ENCODE measurements around the gene SPNS2.
A peak's percentile ranks its signal among the peaks of the same experiment; 100 is the strongest.

SPNS2 gene

GRCh38 chr17:4553669-4554068 is 55.0 kb downstream of the SPNS2 start (continued):
- TF ChIP-seq CSRNP3 (CRISPR knock-in tag; IDR thresholded peaks at IDR 0.05) (no peak), ARNTL (CRISPR knock-in tag; IDR thresholded peaks at IDR 0.05; ENCODE audit: borderline replicate concordance, low read depth) (no peak), ZNF8 (CRISPR knock-in tag; IDR thresholded peaks at IDR 0.05) (no peak), RARB (CRISPR knock-in tag; IDR thresholded peaks at IDR 0.05) (no peak), SNAI2 (CRISPR knock-in tag; IDR thresholded peaks at IDR 0.05) (no peak)

- TF ChIP-seq CSDC2 (CRISPR knock-in tag; IDR thresholded peaks at IDR 0.05) (no peak), ZC3H10 (CRISPR knock-in tag; IDR thresholded peaks at IDR 0.05) (no peak), ARNTL (CRISPR knock-in tag; IDR thresholded peaks at IDR 0.05; ENCODE audit: borderline replicate concordance, low read depth) (no peak), TSHZ2 (CRISPR knock-in tag; IDR thresholded peaks at IDR 0.05) (no peak), BACH2 (CRISPR knock-in tag; IDR thresholded peaks at IDR 0.05; ENCODE audit: borderline replicate concordance) (no peak), ZNF70 (CRISPR knock-in tag; IDR thresholded peaks at IDR 0.05) (no peak), SNAI2 (CRISPR knock-in tag; IDR thresholded peaks at IDR 0.05) (no peak), CSRNP3 (CRISPR knock-in tag; IDR thresholded peaks at IDR 0.05) (no peak), ISL1 (CRISPR knock-in tag; IDR thresholded peaks at IDR 0.05) (no peak), TOX (CRISPR knock-in tag; IDR thresholded peaks at IDR 0.05; ENCODE audit: borderline replicate concordance) (no peak), ESRRG (CRISPR knock-in tag; IDR thresholded peaks at IDR 0.05) (no peak), PATZ1 (CRISPR knock-in tag; IDR thresholded peaks at IDR 0.05; ENCODE audit: borderline replicate concordance) (no peak), POU6F1 (CRISPR knock-in tag; IDR thresholded peaks at IDR 0.05; ENCODE audit: borderline replicate concordance, low read depth) (no peak), ZNF8 (CRISPR knock-in tag; IDR thresholded peaks at IDR 0.05) (no peak), CREB5 (CRISPR knock-in tag; IDR thresholded peaks at IDR 0.05; ENCODE audit: low read depth) (no peak)
- ATAC-seq, result peak; percentile 11
Measured at GRCh38 chr17:4554441-4554996, 55.8 kb downstream of the SPNS2 start.

GRCh38 chr17:4554997-4555799 is 56.5 kb downstream of the SPNS2 start, which contains the start of gene MYBBP1A:
Gene MYBBP1A, minus strand, starts transcription at chr17:4555384. Its CDS starts 60 bp downstream, at chr17:4555324.
- 0 out of 2 replicates have a peak, but pooled peaks have one; percentile 24 for TF ChIP-seq POU6F1 (CRISPR knock-in tag; IDR thresholded peaks at IDR 0.05; ENCODE audit: borderline replicate concordance, low read depth)
- TF ChIP-seq SNAI2 (CRISPR knock-in tag; IDR thresholded peaks at IDR 0.05), result no peak
- TF ChIP-seq PPARA (CRISPR knock-in tag; IDR thresholded peaks at IDR 0.05; ENCODE audit: borderline replicate concordance), result no peak
- no peak for TF ChIP-seq CSDC2 (CRISPR knock-in tag; IDR thresholded peaks at IDR 0.05)
- TF ChIP-seq TCF4 (CRISPR knock-in tag; IDR thresholded peaks at IDR 0.05; ENCODE audit: borderline replicate concordance), result 0 out of 2 replicates have a peak, but pooled peaks have one; percentile 26
- TF ChIP-seq CSRNP3 (CRISPR knock-in tag; IDR thresholded peaks at IDR 0.05), result no peak
- TF ChIP-seq OSR1 (CRISPR knock-in tag; IDR thresholded peaks at IDR 0.05), result no peak
- TF ChIP-seq ZFP30 (CRISPR knock-in tag; IDR thresholded peaks at IDR 0.05), result no peak
- TF ChIP-seq ZNF565 (CRISPR knock-in tag; conservative IDR thresholded peaks at IDR 0.05; ENCODE audit: low read depth), result peak; percentile 64; the same call in 1 of the 2 replicates
- TF ChIP-seq ISL1 (CRISPR knock-in tag; IDR thresholded peaks at IDR 0.05), result no peak
- ATAC-seq, result peak; percentile 96
